Jurkat, Clone E6-1 (cell line): ENCODE measurements around the gene MAPKAPK5. TPM values are rescaled to one million over a fixed set of nuclear protein-coding genes. Genes with fewer than 3 reads are reported as not detected.
A peak's percentile ranks its signal among the peaks of the same experiment; 100 is the strongest.
"Not testable (repeated sequence)": the region's sequence is repeated elsewhere in the genome, so short reads cannot be mapped to it uniquely, and the experiment has no call there.

Source experiments
- DNase-seq: peaks from one replicate; pipeline ENCODE4 v3.0.0-alpha.2; 2011; ENCODE audit warnings: low read depth, low spot score
- H3K4me3 ChIP-seq: 2 replicates; pipeline ENCODE4 v1.5.1; 2011; ENCODE audit warnings: mild to moderate bottlenecking, low read length, control low read depth, moderate library complexity
- polyA plus RNA-seq: library from polyadenylated mRNA; unstranded; fragments of >200 nt; gene quantifications from one replicate; pipeline ENCODE4 v1.2.1, GENCODE V29; 2012; ENCODE audit warnings: missing spikeins; ENCODE audit not compliant: insufficient read length, insufficient read depth

Gene MAPKAPK5
- 58.1 TPM for polyA plus RNA-seq

GRCh38 chr12:111841750-111842555 is at the start of gene MAPKAPK5:
Gene MAPKAPK5, plus strand, starts transcription at chr12:111842228. Its CDS starts 506 bp downstream, at chr12:111842734.
- peak; percentile 94 for DNase-seq
- peak within 1 kb of the TSS; percentile 85 for H3K4me3 ChIP-seq

DNA sequence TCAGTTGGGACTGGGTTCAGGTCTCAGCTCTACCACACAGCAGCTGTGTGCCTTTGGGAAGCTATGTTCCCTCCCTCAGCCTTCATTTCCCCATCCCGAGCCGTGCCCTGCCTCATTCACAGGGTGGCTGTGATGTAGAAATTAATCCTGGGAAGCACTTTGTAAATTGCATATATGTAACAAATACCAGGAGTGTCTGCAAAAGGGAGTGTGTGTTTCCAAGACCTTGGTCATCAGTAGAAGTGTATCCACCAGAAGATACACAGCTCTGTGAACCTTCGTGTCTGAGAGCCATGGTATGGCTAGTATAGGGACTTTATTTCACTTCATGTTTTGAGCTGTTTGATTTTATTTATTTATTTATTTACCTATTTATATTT is 49.2 kb upstream of the MAPKAPK5 start:
- DNase-seq, result no peak
- no peak overlapping the region for H3K4me3 ChIP-seq

DNA sequence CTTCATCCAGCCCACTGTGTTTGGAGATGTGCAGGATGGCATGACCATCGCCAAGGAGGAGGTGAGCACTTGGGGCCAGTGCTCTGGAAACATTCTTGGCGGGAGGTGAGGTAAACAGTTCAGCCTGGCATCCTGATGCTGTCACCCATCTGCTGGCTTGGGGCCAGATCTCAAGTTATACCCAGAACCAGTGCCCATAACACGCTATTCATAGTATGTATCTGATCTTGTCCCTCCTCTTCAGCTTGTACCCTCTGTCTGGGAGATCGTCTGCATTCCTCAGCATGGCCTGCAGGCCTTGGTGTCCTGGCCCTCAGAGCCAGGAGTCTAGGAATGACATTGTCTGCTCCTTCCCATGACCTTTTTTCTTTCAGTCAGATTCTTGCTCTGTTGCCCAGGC is 43.8 kb upstream of the MAPKAPK5 start:
- no peak overlapping the region for H3K4me3 ChIP-seq
- no peak for DNase-seq

- H3K4me3 ChIP-seq, result no peak overlapping the region
- no peak for DNase-seq
Measured at GRCh38 chr12:111799758-111800157, 42.3 kb upstream of the MAPKAPK5 start.

DNA sequence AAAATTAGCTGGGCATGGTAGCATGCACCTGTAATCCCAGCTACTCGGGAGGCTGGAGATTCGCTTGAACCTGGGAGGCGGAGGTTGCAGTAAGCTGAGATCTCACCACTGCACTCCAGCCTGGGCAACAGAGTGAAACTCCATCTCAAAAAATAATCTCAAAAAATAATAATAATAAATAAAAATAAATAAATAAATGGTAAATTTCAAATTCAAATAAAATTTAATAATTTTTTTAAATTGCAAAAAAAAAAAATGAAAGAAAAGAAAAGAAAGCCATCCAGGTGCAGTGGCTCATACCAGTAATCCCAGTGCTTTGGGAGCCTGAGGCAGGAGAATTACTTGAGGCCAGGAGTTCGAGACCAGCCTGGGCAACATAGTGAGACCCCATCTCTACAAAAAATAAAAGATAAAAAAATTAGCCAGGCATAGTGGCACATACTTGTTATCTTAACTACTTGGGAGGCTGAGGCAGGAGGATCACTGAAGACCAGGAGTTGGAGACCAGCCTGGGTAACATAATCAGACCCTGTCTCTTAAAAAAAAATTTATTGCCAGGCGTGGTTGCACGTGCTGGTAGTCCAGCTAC is 38.9 kb upstream of the MAPKAPK5 start:
- H3K4me3 ChIP-seq, result no peak overlapping the region
- no peak for DNase-seq

GRCh38 chr12:111803851-111804250 is 38.2 kb upstream of the MAPKAPK5 start:
- DNase-seq, result no peak
- H3K4me3 ChIP-seq, result no peak overlapping the region

DNA sequence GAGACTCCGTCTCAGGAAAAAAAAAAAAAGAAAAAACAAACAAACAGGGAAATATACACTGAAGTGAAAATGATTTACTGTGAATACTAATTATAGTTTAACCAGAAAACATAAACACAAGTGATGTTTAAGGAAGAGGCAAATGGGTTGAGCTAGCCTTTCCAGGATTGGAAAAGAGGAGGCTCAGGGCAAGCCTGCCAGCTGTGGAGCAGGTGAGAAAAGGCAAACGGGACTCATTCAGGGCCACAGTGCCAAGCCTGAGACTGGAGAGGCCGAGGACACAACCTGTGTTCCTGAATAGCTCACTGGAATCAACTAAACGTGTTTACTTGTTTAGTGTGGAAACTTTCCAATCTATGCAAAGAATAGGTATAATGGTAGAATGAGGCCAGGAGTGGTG is 35.7 kb upstream of the MAPKAPK5 start:
- no peak for DNase-seq
- no peak overlapping the region for H3K4me3 ChIP-seq

GRCh38 chr12:111807232-111807631 is 34.8 kb upstream of the MAPKAPK5 start:
- DNase-seq, result no peak
- no peak overlapping the region for H3K4me3 ChIP-seq

DNA sequence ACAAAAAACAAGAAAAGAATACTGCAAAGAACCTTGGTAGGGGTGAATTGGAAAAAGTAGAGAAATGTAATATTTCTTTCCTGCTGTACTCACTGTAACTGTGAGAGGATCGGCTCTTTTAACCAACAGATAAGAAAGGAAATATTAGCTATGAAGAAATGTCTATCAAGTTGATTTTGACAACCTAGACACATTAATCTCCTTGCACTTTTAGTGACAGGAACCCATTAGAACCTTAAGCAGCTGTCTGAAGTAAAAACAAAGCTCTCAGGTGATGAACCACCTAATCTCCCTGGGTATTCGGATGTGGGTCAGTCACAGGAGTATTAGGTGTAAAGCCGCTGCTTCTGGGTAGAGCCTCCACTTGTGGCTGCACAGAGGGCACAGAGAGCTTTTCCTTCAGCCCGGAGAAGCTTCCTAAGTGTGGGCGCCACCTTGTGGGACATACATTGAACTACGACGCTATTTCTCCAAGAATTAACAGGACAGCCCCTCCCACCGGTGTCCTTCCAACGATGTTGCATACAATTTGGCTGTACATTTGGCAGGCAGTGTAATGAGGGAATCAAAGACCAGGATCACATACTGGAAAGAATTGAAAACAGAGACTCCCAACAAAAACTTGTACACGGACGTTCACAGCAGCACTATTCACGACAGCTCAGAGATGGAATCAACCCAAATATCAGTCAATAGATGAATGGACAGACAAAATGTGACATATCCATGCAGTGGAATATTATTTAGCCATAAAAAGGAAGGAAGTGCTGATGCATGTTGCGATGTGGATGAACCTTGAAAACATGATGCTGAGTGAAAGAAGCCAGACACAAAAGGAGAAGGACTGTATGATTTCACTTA is 28.9 kb upstream of the MAPKAPK5 start:
- H3K4me3 ChIP-seq, result no peak overlapping the region
- peak; percentile 76 for DNase-seq

GRCh38 chr12:111816065-111816615 is 25.9 kb upstream of the MAPKAPK5 start:
- no peak overlapping the region for H3K4me3 ChIP-seq
- no peak for DNase-seq

- DNase-seq, H3K4me3 ChIP-seq: not testable (repeated sequence)
Measured at GRCh38 chr12:111816898-111817297, 25.1 kb upstream of the MAPKAPK5 start.

DNA sequence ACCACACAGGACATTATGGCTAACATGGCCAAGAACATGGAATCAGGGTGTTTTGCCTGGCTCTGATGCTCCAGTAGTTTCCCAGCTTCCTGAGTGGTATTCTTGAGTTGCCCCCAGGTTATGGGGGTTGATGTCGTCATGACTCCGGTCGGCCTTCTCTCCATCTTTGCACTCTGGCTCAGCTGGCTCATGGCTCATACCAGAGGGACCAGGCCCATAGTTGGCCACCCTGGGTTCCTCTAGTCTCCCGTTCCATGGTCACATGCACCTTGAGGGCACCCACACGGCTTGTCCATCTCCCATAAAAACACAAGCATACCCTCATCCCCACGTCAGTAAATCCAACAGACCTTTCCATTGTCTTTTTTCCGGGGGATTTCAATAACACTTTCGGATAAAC is 23.7 kb upstream of the MAPKAPK5 start:
- H3K4me3 ChIP-seq, result no peak overlapping the region
- no peak for DNase-seq

GRCh38 chr12:111819191-111820158 is 22.6 kb upstream of the MAPKAPK5 start:
- H3K4me3 ChIP-seq, result no peak overlapping the region
- DNase-seq, result no peak

DNA sequence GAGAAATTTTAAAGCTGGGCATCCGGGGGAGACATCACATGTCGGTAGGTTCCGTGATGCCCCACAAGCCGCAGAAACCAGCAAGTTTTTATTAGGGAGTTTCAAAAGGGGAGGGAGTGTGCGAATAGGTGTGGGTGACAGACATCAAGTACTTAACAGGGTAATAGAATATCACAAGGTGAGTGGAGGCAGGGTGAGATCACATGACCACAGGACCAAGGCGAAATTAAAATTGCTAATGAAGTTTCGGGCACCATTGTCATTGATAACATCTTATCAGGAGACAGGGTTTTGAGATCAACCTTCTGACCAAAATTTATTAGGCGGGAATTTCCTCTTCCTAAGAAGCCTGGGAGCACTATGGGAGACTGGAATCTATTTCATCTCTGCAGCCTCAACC is 21.2 kb upstream of the MAPKAPK5 start:
- not testable (repeated sequence) for DNase-seq, H3K4me3 ChIP-seq

- no peak for DNase-seq
- no peak overlapping the region for H3K4me3 ChIP-seq
Measured at GRCh38 chr12:111822886-111823285, 19.1 kb upstream of the MAPKAPK5 start.

GRCh38 chr12:111823891-111824290 is 18.1 kb upstream of the MAPKAPK5 start:
- no peak for DNase-seq
- H3K4me3 ChIP-seq, result no peak overlapping the region

DNA sequence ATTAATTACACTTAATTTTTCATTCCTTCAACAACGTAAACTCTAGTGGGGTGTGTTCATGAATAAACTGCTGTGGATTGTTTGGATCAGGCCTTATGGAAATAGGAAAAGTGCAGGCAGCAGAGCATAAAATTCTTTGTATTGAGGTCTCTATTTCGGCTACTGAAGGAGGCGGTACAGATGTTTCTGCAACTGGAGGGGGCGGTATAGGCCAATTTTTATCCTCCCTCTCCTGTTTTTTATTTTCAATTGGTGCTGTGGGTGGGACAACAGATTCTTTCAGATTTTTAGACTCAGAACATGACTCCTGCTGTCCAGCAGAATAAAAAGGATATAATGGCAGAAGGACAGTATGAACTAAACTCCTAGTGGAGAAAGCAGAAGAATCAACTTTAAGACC is 17.7 kb upstream of the MAPKAPK5 start:
- H3K4me3 ChIP-seq, DNase-seq: not testable (repeated sequence)

DNA sequence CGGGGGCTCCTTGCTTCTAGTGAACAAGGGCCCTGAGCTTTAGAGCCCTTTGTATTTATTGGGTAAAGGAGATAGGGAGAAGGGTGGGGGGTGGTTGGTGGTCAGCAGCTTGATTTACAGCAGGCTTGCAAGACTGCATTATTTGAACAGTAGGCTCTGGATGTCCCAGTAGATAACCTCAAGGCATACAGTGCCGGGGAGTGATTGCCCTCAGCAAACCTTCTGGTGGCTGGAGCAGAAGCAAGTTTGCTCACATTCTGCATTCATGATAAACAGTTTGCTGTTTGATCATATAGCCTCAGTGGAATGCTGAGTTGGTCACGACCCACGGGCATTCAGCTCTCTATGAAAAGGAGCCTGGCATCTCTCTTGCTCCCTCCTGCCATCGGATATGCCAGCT is 16.5 kb upstream of the MAPKAPK5 start:
- DNase-seq, result no peak
- no peak overlapping the region for H3K4me3 ChIP-seq
